Measurements from ENCODE around the gene SFMBT1. TPM values are rescaled to one million over a fixed set of nuclear protein-coding genes. Genes with fewer than 3 reads are reported as not detected.

SFMBT1 gene
- total RNA-seq, 1 donor from 2014 or later: 8.4 TPM

DNA sequence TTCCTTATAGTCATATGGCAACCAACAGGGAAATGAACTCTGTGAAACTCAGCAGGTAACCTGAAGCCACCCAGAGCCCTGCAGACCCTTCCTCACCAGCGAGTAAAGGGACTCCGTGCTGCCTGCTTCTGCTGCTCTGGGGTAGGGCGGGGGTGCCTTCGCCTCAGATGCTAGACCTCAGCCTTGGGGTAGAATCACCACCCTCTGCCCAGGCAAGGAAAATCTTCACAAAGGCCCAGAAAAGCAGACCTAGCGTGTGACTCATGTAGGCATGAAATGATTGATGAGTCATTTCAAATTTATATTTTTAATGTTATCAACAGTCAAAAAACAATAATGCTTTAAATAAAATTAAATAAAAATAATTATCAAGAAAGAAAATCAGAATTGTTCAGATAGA lies 155.1 kb downstream of the SFMBT1 start:
- Mint-ChIP-seq H3K36me3 (ENCODE audit: low read depth) (peaks cover 3% of the 10 kb centered on the region), H3K27me3 (ENCODE audit: low read depth) (no peaks in the 10 kb centered on the region), H3K9me3 (ENCODE audit: low read depth) (no peaks in the 10 kb centered on the region), H3K27ac (ENCODE audit: unreplicated experiment) (no peak overlapping the region), H3K4me3 (ENCODE audit: unreplicated experiment) (no peak overlapping the region), H3K4me1 (ENCODE audit: low read depth) (peaks cover 34% of the 10 kb centered on the region)
- TF ChIP-seq, protein P1, sequence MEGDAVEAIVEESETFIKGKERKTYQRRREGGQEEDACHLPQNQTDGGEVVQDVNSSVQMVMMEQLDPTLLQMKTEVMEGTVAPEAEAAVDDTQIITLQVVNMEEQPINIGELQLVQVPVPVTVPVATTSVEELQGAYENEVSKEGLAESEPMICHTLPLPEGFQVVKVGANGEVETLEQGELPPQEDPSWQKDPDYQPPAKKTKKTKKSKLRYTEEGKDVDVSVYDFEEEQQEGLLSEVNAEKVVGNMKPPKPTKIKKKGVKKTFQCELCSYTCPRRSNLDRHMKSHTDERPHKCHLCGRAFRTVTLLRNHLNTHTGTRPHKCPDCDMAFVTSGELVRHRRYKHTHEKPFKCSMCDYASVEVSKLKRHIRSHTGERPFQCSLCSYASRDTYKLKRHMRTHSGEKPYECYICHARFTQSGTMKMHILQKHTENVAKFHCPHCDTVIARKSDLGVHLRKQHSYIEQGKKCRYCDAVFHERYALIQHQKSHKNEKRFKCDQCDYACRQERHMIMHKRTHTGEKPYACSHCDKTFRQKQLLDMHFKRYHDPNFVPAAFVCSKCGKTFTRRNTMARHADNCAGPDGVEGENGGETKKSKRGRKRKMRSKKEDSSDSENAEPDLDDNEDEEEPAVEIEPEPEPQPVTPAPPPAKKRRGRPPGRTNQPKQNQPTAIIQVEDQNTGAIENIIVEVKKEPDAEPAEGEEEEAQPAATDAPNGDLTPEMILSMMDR (IDR thresholded peaks at IDR 0.05): no peak
- no peak for DNase-seq (ENCODE audit: low spot score)

DNA sequence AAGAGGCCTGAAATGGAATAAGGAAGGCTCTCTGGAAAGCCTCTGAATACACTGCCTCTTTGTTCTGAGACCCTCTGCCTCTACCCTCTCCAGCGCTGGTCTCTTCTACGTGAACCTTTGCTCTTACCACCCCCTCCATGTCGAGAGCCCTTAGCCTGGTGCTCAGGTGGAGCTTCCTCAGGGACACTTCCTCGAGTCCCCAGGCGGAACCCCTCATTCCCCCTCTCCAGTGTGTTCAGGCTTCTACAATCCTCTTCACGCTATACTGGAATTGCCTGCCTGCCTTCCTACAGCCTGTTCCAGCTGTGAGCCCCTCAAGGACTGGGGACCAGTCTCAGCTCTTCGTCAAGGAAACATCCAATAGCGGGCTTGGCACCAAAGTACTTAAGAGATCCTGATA lies 156.0 kb downstream of the SFMBT1 start:
- H3K9me3 Mint-ChIP-seq (ENCODE audit: low read depth): peaks cover 5% of the 10 kb centered on the region
- no peak overlapping the region for H3K27ac Mint-ChIP-seq (ENCODE audit: unreplicated experiment)
- no peak for DNase-seq (ENCODE audit: low spot score)
- H3K36me3 Mint-ChIP-seq (ENCODE audit: low read depth): peaks cover 11% of the 10 kb centered on the region
- no peaks in the 10 kb centered on the region for H3K27me3 Mint-ChIP-seq (ENCODE audit: low read depth)
- no peak overlapping the region for H3K4me3 Mint-ChIP-seq (ENCODE audit: unreplicated experiment)
- TF ChIP-seq, protein P1 (IDR thresholded peaks at IDR 0.05): no peak
- peaks cover 30% of the 10 kb centered on the region for H3K4me1 Mint-ChIP-seq (ENCODE audit: low read depth)

DNA sequence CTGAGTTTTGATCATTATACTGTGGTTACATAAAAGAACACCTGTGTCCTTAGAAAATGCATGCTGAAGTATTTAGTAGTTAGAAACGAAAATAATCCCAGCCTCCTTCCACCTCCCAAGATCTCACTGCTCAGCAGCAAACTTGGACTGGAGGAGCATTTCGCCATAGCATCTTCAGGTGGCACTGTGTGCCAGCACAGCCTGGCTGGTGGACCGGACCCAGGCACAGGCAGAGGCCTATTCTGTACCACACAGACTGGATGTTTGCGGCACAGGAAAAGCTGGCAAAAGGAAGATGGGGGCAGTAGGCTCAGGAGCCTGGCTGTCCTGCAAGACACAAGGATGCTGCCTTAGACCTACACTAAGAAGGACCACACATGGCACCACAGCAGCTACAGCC lies 158.7 kb downstream of the SFMBT1 start:
- Mint-ChIP-seq H3K4me3 (ENCODE audit: unreplicated experiment) (no peak overlapping the region), H3K9me3 (ENCODE audit: low read depth) (peaks cover 7% of the 10 kb centered on the region), H3K27ac (ENCODE audit: unreplicated experiment) (no peak overlapping the region), H3K27me3 (ENCODE audit: low read depth) (no peaks in the 10 kb centered on the region), H3K36me3 (ENCODE audit: low read depth) (peaks cover 14% of the 10 kb centered on the region), H3K4me1 (ENCODE audit: low read depth) (peaks cover 13% of the 10 kb centered on the region)
- no peak for DNase-seq (ENCODE audit: low spot score)
- TF ChIP-seq, protein P1 (IDR thresholded peaks at IDR 0.05): no peak

GRCh38 chr3:52886049-52886730 lies 159.7 kb downstream of the SFMBT1 start:
- Mint-ChIP-seq H3K4me3 (ENCODE audit: unreplicated experiment) (no peak overlapping the region), H3K36me3 (ENCODE audit: low read depth) (peaks cover 14% of the 10 kb centered on the region), H3K27me3 (ENCODE audit: low read depth) (no peaks in the 10 kb centered on the region), H3K27ac (ENCODE audit: unreplicated experiment) (no peak overlapping the region), H3K4me1 (ENCODE audit: low read depth) (peaks cover 3% of the 10 kb centered on the region), H3K9me3 (ENCODE audit: low read depth) (peaks cover 7% of the 10 kb centered on the region)
- TF ChIP-seq, protein P1 (IDR thresholded peaks at IDR 0.05): no peak
- DNase-seq (ENCODE audit: low spot score): no peak

GRCh38 chr3:52882377-52882776 lies 163.5 kb downstream of the SFMBT1 start:
- H3K4me1 Mint-ChIP-seq (ENCODE audit: low read depth): no peaks in the 10 kb centered on the region
- H3K36me3 Mint-ChIP-seq (ENCODE audit: low read depth): peaks cover 17% of the 10 kb centered on the region
- H3K27me3 Mint-ChIP-seq (ENCODE audit: low read depth): no peaks in the 10 kb centered on the region
- no peak for DNase-seq (ENCODE audit: low spot score)
- TF ChIP-seq, protein P1 (IDR thresholded peaks at IDR 0.05): no peak
- no peak overlapping the region for H3K27ac Mint-ChIP-seq (ENCODE audit: unreplicated experiment)
- H3K9me3 Mint-ChIP-seq (ENCODE audit: low read depth): peaks cover 7% of the 10 kb centered on the region
- H3K4me3 Mint-ChIP-seq (ENCODE audit: unreplicated experiment): no peak overlapping the region

All from chondrocyte (in vitro differentiated cells).